Adipose tissue (tissue), 3 donors: Measurements from ENCODE around the gene PPP3R2. TPM values are rescaled to one million over a fixed set of nuclear protein-coding genes. Genes with fewer than 3 reads are reported as not detected.
"Not testable (repeated sequence)": the region's sequence is repeated elsewhere in the genome, so short reads cannot be mapped to it uniquely, and the experiment has no call there.

ENCODE experiments used
- H3K27ac ChIP-seq: one replicate; pipeline ENCODE4 v1.5.1; 2013; ENCODE audit warnings: low read depth, low read length
- WGBS, 3 donors: extraction: QIAGEN DNeasy Blood & Tissue Kit; methylation state at CpG; one replicate each; pipeline ENCODE4 v1.1.7; 2013; 5-methylcytosine and 5-hydroxymethylcytosine counted together
- polyA plus RNA-seq, 3 donors: library from polyadenylated mRNA; stranded (reverse); fragments of 200-250 nt; gene quantifications; one replicate each; pipeline ENCODE4 v1.2.3, GENCODE V29; 2013
- donor health status: healthy with polysubstance abuse.
- donor health status: Bipolar disorder and iron deficiency.
- donor health status: healthy.

The PPP3R2 gene
- polyA plus RNA-seq, 3 donors: not detected

DNA sequence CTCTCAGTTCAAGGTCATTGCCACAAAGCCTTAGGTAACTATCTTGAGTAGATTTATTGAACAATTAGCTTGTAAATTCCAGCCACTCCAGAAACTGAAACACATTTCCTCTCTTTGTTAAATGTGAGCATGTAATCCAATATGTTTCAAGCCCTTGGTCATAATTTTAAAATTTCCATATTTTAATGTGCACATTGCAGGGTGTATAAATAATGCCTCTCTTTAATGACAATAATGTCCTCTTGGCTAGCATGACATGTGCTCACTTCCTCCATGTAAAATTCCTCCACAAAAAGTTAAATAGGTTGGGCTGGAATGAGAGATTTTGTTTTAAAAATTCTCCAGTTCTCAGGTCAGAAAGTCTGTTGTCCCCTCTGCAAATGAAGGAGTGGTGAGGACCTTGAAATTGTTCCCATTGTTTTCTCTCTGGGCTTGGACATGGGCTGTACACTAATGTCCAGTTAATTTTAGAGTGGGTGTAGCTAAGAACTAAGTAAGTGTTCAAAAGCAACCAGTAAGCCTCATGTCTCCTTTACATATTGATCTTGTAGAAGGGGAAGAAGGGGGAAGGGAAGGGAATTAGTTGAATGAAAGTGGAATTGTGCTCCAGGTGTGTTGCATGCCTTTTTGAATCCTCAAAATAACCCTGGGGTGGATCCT, 2.9 kb downstream of the PPP3R2 start:
- no peak overlapping the region for H3K27ac ChIP-seq

DNA sequence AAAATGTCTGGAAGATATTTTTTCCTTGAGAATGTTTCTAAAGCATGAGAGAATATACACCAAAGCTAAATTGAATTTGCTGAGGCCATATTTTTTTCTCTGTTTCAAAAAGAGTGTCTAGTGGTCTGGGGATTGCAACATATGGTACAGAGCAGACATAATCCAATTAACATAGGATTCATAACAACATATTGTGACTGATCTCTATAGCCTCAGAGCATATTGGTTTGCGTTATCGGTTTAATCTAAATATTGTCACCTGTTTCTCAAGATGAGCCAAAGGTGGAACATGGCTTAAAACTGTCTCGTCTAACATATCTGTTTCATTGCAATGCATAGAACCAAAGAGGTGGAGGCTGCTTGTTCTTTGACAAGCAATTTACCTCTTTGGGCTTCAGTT, 3.9 kb downstream of the PPP3R2 start:
- no peak overlapping the region for H3K27ac ChIP-seq
- 84 to 98% (median 94%) methylated on average over 3 of the region's 3 CpGs for WGBS, 3 donors

GRCh38 chr9:101590074-101590473, 4.7 kb downstream of the PPP3R2 start:
- 91 to 93% (median 93%) methylated on average over 6 of the region's 6 CpGs for WGBS, 3 donors

DNA sequence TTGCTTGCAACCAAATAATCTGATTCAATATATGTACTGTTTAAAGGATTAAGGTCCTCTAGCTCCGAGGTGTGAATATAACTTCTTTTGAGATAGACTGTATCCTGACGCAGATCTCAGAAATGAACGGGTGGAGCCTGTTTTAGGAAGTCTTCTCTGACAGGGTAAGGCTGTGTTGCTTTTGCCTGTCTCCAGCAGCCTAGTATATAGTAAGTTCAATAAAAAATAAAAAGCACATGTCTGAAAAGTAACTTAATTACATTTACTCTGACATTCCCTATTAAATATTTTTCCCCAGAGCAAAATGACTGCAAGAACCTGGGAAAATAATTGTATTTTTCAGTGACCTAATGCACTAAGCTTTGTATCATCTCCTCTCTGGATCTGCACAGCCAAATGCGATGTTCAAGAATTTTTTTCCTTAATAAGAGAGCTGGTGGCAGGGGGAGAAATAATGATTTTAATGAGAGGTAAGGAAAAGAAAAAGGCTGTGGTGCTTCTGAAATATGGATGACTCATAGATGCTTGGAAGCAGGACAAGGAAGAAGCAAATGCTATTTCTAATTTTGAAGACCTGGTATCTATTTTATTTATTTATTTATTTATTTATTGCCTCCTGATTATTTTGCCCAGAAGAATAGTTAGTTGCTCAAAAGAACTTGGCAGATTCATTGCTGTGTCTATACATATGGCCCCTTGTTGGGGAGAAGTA, 7.3 kb downstream of the PPP3R2 start:
- WGBS, 3 donors: 59 to 84% (median 77%) methylated on average over 4 of the region's 4 CpGs
- no peak overlapping the region for H3K27ac ChIP-seq

More at GRCh38 chr9:101590074-101590473, 4.7 kb downstream of the PPP3R2 start:
- not testable (repeated sequence) for H3K27ac ChIP-seq

GRCh38 chr9:101586651-101587050, 8.1 kb downstream of the PPP3R2 start:
- WGBS, 3 donors: 70 to 94% (median 90%) methylated on average over 5 of the region's 5 CpGs
- H3K27ac ChIP-seq: no peak overlapping the region

DNA sequence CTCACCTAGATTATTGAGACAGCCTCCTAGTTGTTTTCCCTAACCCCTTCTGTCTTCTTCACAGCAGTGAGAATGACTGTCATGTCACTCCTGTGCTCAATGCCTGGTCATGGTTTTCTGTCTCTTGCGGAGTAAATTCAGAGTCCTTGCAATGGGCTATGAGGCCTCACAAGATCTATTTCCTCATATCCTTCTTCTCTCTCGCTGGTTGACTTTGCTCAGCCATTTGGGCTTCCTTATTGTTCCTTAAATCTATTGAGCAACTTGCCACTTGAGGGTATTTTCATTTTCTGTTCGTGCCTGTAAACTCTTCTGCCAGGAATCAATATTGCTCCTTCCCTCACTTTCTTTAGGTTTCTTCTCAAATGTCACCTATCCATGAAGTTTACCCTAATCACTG, 9.0 kb downstream of the PPP3R2 start:
- 33 to 62% (median 51%) methylated on average over 3 of the region's 3 CpGs for WGBS, 3 donors
- H3K27ac ChIP-seq: no peak overlapping the region

DNA sequence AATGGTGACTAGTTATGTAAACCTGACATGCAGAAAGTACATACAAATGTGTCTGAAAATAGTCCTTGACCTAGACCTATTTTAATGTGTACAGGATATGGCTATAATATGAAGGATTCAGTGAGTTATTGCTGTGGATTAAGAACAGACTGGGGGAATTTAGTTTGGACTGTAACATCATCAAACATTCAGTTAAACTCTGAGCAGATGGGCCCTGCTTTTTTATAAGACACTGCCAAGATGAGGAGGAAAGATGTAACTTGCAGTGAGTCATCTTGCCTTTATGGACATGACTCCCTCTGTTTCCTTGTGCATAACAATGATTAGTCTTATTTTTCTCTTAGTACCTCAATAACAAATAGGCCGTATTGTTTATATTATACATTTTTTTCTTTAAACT, 12.2 kb downstream of the PPP3R2 start:
- H3K27ac ChIP-seq: no peak overlapping the region
- WGBS, 3 donors: 68 to 77% (median 74%) methylated on average over 1 of the region's 1 CpG

DNA sequence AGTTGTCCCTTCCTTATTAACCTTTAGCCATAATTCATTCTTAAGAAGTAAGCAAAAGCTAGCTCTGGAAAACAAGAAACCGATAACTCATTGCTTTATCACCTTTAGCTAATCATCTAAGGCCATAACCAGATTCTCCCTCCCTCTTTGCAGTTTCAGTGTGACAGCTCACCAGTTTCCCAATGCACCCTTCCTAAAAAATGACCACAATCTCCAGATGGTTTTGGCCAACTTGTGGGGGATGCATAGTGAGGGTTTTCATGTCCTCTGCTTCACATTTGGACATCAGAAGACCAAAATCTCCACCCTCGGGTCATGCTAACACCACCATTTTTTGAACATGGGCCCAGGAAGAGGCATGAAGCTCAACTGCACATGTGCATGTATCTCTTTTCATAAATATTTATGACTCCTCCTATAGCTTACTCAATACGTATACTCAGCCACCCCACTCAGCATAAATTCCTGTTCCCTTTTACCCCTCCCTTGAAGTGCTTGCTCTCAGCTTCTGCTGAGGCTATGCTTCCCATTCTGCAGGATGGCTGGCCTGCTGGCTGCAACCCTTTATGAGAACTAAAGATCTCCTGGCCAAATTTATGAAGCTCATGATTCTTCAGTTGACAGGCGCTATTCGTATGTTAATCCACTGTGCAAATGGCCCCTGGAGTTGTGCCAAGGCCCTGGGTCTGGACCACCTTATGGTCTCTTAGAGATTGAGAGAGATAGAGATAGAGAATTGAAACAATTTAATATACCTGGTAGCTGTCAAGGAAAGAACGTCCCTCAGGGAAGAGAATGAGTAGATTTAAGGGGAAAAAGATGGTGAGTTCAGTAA, 14.8 kb downstream of the PPP3R2 start:
- 72 to 82% (median 74%) methylated on average over 6 of the region's 6 CpGs for WGBS, 3 donors
- no peak overlapping the region for H3K27ac ChIP-seq

GRCh38 chr9:101578378-101578777, 16.4 kb downstream of the PPP3R2 start:
- WGBS, 3 donors: 74 to 83% (median 82%) methylated on average over 3 of the region's 3 CpGs
- H3K27ac ChIP-seq: no peak overlapping the region

DNA sequence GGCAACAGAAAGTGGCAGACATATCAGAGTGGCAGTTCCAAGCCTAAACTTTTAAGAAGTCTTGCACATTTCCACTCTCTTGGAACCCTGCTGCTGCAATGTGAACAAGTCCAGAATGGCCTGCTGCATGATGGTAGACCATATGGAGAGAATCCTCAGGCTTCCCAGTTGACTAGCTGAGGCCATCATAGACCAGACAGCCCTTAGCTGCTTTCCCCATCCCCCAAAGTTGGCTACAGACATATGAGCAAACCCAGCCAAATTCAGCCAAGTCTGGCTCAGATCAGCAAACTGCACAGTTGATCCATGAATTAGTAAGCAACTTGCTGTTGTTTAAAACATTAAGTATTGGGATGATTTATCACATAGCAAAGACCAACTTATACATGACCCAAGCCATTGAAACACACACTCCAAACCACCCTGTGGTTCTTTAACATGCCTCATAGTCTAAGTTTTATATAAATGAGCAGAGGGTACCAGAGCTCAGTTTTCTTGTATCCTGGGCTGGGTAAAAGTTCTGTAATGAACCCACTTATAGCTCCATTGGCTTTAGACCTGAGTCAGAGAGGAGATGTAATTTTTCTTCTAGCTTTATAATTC, 19.9 kb downstream of the PPP3R2 start:
- H3K27ac ChIP-seq: no peak overlapping the region

DNA sequence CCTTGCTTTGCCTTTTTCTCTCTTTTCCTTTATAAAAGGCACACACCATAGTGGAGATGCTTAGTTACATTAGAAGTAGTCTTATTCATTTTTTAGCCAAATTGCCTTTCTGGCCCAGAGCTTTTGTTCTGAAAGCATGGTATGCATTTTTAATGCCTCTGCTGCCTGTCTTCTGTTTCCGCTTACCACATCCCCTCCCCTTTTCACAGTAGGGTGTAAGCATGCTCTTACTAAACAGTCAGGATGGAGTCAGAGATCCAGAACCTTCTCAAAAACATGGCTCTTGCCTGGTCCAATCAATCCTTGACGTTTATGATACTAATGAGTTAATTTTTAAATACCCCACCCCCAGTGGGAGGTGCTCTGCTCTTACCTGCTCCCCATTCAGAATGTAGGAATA, 22.5 kb downstream of the PPP3R2 start:
- no peak overlapping the region for H3K27ac ChIP-seq
- 58 to 82% (median 65%) methylated on average over 2 of the region's 2 CpGs for WGBS, 3 donors

- no peak overlapping the region for H3K27ac ChIP-seq
- 45 to 71% (median 68%) methylated on average over 1 of the region's 1 CpG for WGBS, 3 donors
Measured at GRCh38 chr9:101571114-101571513, 23.7 kb downstream of the PPP3R2 start.

- no peak overlapping the region for H3K27ac ChIP-seq
- WGBS, 3 donors: 72 to 83% (median 78%) methylated on average over 5 of the region's 5 CpGs
Measured at GRCh38 chr9:101569741-101570501, 24.8 kb downstream of the PPP3R2 start.

- WGBS, 3 donors: 93 to 95% (median 94%) methylated on average over 3 of the region's 3 CpGs
- H3K27ac ChIP-seq: no peak overlapping the region
Measured at GRCh38 chr9:101567725-101568350, 26.9 kb downstream of the PPP3R2 start.

GRCh38 chr9:101566904-101567724, 27.7 kb downstream of the PPP3R2 start:
- no peak overlapping the region for H3K27ac ChIP-seq
- WGBS, 3 donors: 87 to 92% (median 89%) methylated on average over 5 of the region's 5 CpGs

- H3K27ac ChIP-seq: no peak overlapping the region
Measured at GRCh38 chr9:101564252-101564651, 30.5 kb downstream of the PPP3R2 start.

- no peak overlapping the region for H3K27ac ChIP-seq
- 86 to 100% (median 95%) methylated on average over 1 of the region's 1 CpG for WGBS, 3 donors
Measured at GRCh38 chr9:101562966-101563365, 31.8 kb downstream of the PPP3R2 start.
